HEK293 (cell line): ENCODE results near the gene PHF21A.

Experiments used
- CTCF ChIA-PET: fragments of 350-600 bp; formaldehyde crosslinking; extraction: SDS; loops from one replicate; lab custom pipeline; 2021; ENCODE audit warnings: antibody characterized with exemption; lab: Yijun Ruan, JAX
- POLR2A ChIA-PET: fragments of 300-600 bp; formaldehyde crosslinking; extraction: SDS; loops from one replicate; lab custom pipeline; 2020; ENCODE audit warnings: antibody characterized with exemption, inconsistent platforms; lab: Yijun Ruan, JAX
- H3K27ac ChIP-seq: fragments of 200-500 bp; sonication (Bioruptor generic); 2 replicates; pipeline ENCODE4 v1.5.1; 2014; ENCODE audit warnings: low read depth, low read length, control low read depth, inconsistent platforms; ENCODE audit errors: extremely low read depth
- H3K36me3 ChIP-seq, 2 experiments: fragments of 200-500 bp in 1 of 2; sonication (Bioruptor generic) in 1 of 2; 1 replicate in 1 of 2; 2 replicates in 1 of 2; pipeline ENCODE4 v1.5.1; 2014 to 2017; ENCODE audit warnings: inconsistent platforms in 2 of 2, low read length in 2 of 2; ENCODE audit not compliant: control insufficient read depth in 2 of 2, insufficient read depth in 1 of 2
- H3K4me1 ChIP-seq: fragments of 200-500 bp; sonication (Bioruptor generic); 2 replicates; pipeline ENCODE4 v1.5.1; 2014; ENCODE audit warnings: mild to moderate bottlenecking, low read length, inconsistent platforms; ENCODE audit not compliant: control insufficient read depth, insufficient read depth
- H3K4me3 ChIP-seq: 2 replicates; pipeline ENCODE4 v1.5.1; 2011; ENCODE audit warnings: low read depth, mild to moderate bottlenecking, control low read depth, low read length, moderate library complexity
- H3K9me3 ChIP-seq: fragments of 200-500 bp; sonication (Bioruptor generic); 2 replicates; pipeline ENCODE4 v1.5.1; 2014; ENCODE audit warnings: low read depth, low read length, inconsistent platforms; ENCODE audit not compliant: control insufficient read depth, insufficient read depth
- GLIS2 ChIP-seq: fragments of 450-650 bp; formaldehyde crosslinking; IDR thresholded peaks from 2 replicates; pipeline ENCODE4 v1.5.1; 2016; ENCODE audit warnings: missing biosample characterization, missing genetic modification characterization
- MEIS1 ChIP-seq: sonication (generic); formaldehyde crosslinking; IDR thresholded peaks from 2 replicates; pipeline ENCODE4 v1.8.1; 2022; ENCODE audit warnings: missing genetic modification reagents, mild to moderate bottlenecking, borderline replicate concordance
- MYNN ChIP-seq: fragments of 450-650 bp; formaldehyde crosslinking; IDR thresholded peaks from 2 replicates; pipeline ENCODE4 v1.5.1; 2016; ENCODE audit warnings: missing biosample characterization, missing genetic modification characterization, borderline replicate concordance
- PRDM1 ChIP-seq: fragments of 450-650 bp; formaldehyde crosslinking; IDR thresholded peaks from 2 replicates; pipeline ENCODE4; 2016; ENCODE audit warnings: missing biosample characterization, missing genetic modification characterization
- SALL2 ChIP-seq: fragments of 450-650 bp; formaldehyde crosslinking; IDR thresholded peaks from 2 replicates; pipeline ENCODE4 v1.5.0; 2017; ENCODE audit warnings: missing biosample characterization, mild to moderate bottlenecking, missing genetic modification characterization, borderline replicate concordance
- SCRT1 ChIP-seq: fragments of 450-650 bp; formaldehyde crosslinking; IDR thresholded peaks from 2 replicates; pipeline ENCODE4 v1.5.1; 2016; ENCODE audit warnings: missing biosample characterization, missing genetic modification characterization, borderline replicate concordance
- ZBTB1 ChIP-seq: fragments of 450-650 bp; formaldehyde crosslinking; IDR thresholded peaks from 2 replicates; pipeline ENCODE4 v1.5.1; 2016; ENCODE audit warnings: missing biosample characterization, missing genetic modification characterization
- ZNF16 ChIP-seq: fragments of 450-650 bp; formaldehyde crosslinking; IDR thresholded peaks from 2 replicates; pipeline ENCODE4 v1.5.1; 2016; ENCODE audit warnings: low read depth, missing biosample characterization, missing genetic modification characterization
- ZNF23 ChIP-seq: fragments of 450-650 bp; formaldehyde crosslinking; IDR thresholded peaks from 2 replicates; pipeline ENCODE4 v1.5.1; 2016; ENCODE audit warnings: missing biosample characterization, missing genetic modification characterization, borderline replicate concordance
- ZNF239 ChIP-seq: fragments of 450-650 bp; formaldehyde crosslinking; IDR thresholded peaks from 2 replicates; pipeline ENCODE4 v1.5.1; 2016; ENCODE audit warnings: missing biosample characterization, missing genetic modification characterization
- ZNF426 ChIP-seq: fragments of 450-650 bp; formaldehyde crosslinking; IDR thresholded peaks from 2 replicates; pipeline ENCODE4 v1.5.1; 2017; ENCODE audit warnings: missing biosample characterization, missing genetic modification characterization, mild to moderate bottlenecking, inconsistent platforms, moderate library complexity
- ZNF654 ChIP-seq: fragments of 450-650 bp; formaldehyde crosslinking; IDR thresholded peaks from 2 replicates; pipeline ENCODE4 v1.5.1; 2016; ENCODE audit warnings: low read depth, missing biosample characterization, missing genetic modification characterization
- TF ChIP-seq, protein P1 (sequence below): fragments of 450-650 bp; formaldehyde crosslinking; IDR thresholded peaks from 2 replicates; pipeline ENCODE4 v1.5.1; 2017; ENCODE audit warnings: missing biosample characterization, missing genetic modification characterization
- TF ChIP-seq, protein P2 (sequence below): fragments of 450-650 bp; formaldehyde crosslinking; IDR thresholded peaks from 2 replicates; pipeline ENCODE4 v1.5.1; 2016; ENCODE audit warnings: missing biosample characterization, missing genetic modification characterization
- TF ChIP-seq, protein P3 (sequence below): fragments of 450-650 bp; formaldehyde crosslinking; IDR thresholded peaks from 2 replicates; pipeline ENCODE4 v1.5.1; 2016; ENCODE audit warnings: missing biosample characterization, missing genetic modification characterization
- TF ChIP-seq, protein P4 (sequence below): fragments of 450-650 bp; formaldehyde crosslinking; IDR thresholded peaks from 2 replicates; pipeline ENCODE4 v1.5.1; 2016; ENCODE audit warnings: missing biosample characterization, missing genetic modification characterization, borderline replicate concordance
- TF ChIP-seq, protein P5 (sequence below): fragments of 450-650 bp; formaldehyde crosslinking; IDR thresholded peaks from 2 replicates; pipeline ENCODE4 v1.5.1; 2016; ENCODE audit warnings: missing biosample characterization, missing genetic modification characterization

Gene PHF21A

DNA sequence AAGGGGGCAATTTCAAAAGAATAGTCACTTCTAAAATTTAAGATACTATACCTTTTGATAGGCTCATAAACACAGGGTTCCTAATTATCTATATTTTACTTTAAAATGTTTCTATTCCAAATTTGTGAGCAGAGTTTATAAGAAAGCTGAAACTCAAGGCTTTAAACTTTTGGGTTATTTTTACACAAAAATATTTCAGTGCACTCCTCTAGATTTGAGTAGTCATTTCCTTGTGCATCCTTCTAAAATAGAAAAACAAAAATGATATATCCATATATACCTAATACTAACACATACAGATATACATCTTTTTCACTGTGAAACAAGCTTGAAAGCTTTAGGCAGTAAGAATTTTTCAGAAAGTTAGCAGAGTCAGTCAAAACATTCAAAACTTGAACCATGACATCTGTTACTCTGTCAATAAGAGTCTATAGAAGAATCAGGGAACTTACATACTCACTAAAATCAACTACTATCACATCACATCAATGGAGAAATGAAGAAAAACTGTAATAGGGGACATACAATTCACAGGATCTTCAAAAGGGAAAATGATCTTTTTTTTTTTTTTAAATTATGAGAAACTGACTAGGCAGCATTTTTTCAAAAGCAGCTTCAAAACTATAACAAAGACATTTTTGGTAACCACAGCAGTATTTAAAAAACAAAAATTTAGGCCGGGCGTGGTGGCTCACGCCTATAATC lies 5.1 kb downstream of the PHF21A start:
- no peaks in the 10 kb centered on the region for H3K36me3 ChIP-seq
- H3K4me3 ChIP-seq: no peak overlapping the region
- ChIA-PET POLR2A (no interaction called here), CTCF (interaction anchor here (0.5 to 1.2 kb wide), 5 partner anchors 110 to 243 kb away, joined by 3 to 4 read pairs (median 3); no protein-coding TSS in a partner anchor)
- no peak overlapping the region; the same call in 1 of the 2 replicates for H3K27ac ChIP-seq
- TF ChIP-seq, protein P1, sequence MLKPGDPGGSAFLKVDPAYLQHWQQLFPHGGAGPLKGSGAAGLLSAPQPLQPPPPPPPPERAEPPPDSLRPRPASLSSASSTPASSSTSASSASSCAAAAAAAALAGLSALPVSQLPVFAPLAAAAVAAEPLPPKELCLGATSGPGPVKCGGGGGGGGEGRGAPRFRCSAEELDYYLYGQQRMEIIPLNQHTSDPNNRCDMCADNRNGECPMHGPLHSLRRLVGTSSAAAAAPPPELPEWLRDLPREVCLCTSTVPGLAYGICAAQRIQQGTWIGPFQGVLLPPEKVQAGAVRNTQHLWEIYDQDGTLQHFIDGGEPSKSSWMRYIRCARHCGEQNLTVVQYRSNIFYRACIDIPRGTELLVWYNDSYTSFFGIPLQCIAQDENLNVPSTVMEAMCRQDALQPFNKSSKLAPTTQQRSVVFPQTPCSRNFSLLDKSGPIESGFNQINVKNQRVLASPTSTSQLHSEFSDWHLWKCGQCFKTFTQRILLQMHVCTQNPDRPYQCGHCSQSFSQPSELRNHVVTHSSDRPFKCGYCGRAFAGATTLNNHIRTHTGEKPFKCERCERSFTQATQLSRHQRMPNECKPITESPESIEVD (tag by site-specific recombination): peak; percentile 69
- TF ChIP-seq ZNF239 (tag by site-specific recombination) (no peak), PRDM1 (0 out of 2 replicates have a peak, but pooled peaks have one; percentile 12)
- peaks cover 2% of the 10 kb centered on the region; the same call in 1 of the 2 replicates for H3K4me1 ChIP-seq
- no peaks in the 10 kb centered on the region for H3K9me3 ChIP-seq

DNA sequence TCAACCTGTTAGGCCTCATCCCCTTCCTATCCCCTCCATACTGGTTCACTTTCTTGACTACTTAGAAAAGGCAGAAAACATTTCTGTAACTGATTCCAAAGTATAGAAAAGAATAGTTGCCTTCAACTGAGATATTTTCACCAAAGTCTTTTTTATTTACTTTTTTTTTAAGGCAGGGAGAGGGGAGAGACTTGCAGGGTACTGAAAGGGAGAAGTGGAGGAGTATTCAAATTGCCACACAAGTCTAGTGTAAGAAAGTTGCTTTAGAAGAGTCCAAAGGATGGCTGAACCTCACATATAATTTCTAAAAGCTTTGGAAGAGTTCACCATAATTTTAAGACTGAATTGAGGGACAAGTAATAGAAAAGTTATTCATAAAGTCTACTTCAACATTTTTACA lies 6.3 kb downstream of the PHF21A start:
- ChIA-PET CTCF (no interaction called here), POLR2A (interaction anchor here (1.4 kb wide), 1 partner anchor 128 kb away, joined by 3 read pairs; no protein-coding TSS in a partner anchor)
- Histone ChIP-seq H3K4me1 (peaks cover 2% of the 10 kb centered on the region; the same call in 1 of the 2 replicates), H3K36me3 (no peaks in the 10 kb centered on the region), H3K4me3 (no peak overlapping the region), H3K9me3 (no peaks in the 10 kb centered on the region), H3K27ac (no peak overlapping the region)
- TF ChIP-seq, protein P2, sequence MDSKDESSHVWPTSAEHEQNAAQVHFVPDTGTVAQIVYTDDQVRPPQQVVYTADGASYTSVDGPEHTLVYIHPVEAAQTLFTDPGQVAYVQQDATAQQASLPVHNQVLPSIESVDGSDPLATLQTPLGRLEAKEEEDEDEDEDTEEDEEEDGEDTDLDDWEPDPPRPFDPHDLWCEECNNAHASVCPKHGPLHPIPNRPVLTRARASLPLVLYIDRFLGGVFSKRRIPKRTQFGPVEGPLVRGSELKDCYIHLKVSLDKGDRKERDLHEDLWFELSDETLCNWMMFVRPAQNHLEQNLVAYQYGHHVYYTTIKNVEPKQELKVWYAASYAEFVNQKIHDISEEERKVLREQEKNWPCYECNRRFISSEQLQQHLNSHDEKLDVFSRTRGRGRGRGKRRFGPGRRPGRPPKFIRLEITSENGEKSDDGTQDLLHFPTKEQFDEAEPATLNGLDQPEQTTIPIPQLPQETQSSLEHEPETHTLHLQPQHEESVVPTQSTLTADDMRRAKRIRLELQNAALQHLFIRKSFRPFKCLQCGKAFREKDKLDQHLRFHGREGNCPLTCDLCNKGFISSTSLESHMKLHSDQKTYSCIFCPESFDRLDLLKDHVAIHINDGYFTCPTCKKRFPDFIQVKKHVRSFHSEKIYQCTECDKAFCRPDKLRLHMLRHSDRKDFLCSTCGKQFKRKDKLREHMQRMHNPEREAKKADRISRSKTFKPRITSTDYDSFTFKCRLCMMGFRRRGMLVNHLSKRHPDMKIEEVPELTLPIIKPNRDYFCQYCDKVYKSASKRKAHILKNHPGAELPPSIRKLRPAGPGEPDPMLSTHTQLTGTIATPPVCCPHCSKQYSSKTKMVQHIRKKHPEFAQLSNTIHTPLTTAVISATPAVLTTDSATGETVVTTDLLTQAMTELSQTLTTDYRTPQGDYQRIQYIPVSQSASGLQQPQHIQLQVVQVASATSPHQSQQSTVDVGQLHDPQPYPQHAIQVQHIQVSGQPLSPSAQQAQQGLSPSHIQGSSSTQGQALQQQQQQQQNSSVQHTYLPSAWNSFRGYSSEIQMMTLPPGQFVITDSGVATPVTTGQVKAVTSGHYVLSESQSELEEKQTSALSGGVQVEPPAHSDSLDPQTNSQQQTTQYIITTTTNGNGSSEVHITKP (tag by site-specific recombination): 0 out of 2 replicates have a peak, but pooled peaks have one; percentile 14
- TF ChIP-seq, protein P3, sequence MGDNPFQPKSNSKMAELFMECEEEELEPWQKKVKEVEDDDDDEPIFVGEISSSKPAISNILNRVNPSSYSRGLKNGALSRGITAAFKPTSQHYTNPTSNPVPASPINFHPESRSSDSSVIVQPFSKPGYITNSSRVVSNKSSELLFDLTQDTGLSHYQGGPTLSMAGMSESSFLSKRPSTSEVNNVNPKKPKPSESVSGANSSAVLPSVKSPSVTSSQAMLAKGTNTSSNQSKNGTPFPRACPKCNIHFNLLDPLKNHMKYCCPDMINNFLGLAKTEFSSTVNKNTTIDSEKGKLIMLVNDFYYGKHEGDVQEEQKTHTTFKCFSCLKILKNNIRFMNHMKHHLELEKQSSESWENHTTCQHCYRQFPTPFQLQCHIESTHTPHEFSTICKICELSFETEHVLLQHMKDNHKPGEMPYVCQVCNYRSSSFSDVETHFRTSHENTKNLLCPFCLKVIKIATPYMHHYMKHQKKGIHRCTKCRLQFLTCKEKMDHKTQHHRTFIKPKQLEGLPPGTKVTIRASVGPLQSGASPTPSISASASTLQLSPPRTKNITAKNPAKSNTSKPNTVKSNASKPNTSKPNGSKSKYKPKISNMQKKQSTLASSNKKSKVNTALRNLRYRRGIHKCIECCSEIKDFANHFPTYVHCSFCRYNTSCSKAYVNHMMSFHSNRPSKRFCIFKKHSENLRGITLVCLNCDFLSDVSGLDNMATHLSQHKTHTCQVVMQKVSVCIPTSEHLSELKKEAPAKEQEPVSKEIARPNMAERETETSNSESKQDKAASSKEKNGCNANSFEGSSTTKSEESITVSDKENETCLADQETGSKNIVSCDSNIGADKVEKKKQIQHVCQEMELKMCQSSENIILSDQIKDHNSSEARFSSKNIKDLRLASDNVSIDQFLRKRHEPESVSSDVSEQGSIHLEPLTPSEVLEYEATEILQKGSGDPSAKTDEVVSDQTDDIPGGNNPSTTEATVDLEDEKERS (tag by site-specific recombination): no peak
- TF ChIP-seq, protein P4, sequence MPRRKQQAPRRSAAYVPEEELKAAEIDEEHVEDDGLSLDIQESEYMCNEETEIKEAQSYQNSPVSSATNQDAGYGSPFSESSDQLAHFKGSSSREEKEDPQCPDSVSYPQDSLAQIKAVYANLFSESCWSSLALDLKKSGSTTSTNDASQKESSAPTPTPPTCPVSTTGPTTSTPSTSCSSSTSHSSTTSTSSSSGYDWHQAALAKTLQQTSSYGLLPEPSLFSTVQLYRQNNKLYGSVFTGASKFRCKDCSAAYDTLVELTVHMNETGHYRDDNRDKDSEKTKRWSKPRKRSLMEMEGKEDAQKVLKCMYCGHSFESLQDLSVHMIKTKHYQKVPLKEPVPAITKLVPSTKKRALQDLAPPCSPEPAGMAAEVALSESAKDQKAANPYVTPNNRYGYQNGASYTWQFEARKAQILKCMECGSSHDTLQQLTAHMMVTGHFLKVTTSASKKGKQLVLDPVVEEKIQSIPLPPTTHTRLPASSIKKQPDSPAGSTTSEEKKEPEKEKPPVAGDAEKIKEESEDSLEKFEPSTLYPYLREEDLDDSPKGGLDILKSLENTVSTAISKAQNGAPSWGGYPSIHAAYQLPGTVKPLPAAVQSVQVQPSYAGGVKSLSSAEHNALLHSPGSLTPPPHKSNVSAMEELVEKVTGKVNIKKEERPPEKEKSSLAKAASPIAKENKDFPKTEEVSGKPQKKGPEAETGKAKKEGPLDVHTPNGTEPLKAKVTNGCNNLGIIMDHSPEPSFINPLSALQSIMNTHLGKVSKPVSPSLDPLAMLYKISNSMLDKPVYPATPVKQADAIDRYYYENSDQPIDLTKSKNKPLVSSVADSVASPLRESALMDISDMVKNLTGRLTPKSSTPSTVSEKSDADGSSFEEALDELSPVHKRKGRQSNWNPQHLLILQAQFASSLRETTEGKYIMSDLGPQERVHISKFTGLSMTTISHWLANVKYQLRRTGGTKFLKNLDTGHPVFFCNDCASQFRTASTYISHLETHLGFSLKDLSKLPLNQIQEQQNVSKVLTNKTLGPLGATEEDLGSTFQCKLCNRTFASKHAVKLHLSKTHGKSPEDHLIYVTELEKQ (tag by site-specific recombination): no peak
- TF ChIP-seq SALL2 (tag by site-specific recombination): no peak
- TF ChIP-seq MYNN (tag by site-specific recombination): no peak
- TF ChIP-seq SCRT1 (tag by site-specific recombination): no peak
- TF ChIP-seq ZNF426 (tag by site-specific recombination): no peak
- TF ChIP-seq ZNF23 (tag by site-specific recombination): no peak
- TF ChIP-seq GLIS2 (tag by site-specific recombination): no peak
- no peak for TF ChIP-seq ZNF16 (tag by site-specific recombination)
- TF ChIP-seq ZBTB1 (tag by site-specific recombination): no peak
- no peak for TF ChIP-seq ZNF654 (tag by site-specific recombination)
- no peak for TF ChIP-seq MEIS1 (CRISPR knock-in tag)
- TF ChIP-seq PRDM1: 0 out of 2 replicates have a peak, but pooled peaks have one; percentile 41
- TF ChIP-seq, protein P5, sequence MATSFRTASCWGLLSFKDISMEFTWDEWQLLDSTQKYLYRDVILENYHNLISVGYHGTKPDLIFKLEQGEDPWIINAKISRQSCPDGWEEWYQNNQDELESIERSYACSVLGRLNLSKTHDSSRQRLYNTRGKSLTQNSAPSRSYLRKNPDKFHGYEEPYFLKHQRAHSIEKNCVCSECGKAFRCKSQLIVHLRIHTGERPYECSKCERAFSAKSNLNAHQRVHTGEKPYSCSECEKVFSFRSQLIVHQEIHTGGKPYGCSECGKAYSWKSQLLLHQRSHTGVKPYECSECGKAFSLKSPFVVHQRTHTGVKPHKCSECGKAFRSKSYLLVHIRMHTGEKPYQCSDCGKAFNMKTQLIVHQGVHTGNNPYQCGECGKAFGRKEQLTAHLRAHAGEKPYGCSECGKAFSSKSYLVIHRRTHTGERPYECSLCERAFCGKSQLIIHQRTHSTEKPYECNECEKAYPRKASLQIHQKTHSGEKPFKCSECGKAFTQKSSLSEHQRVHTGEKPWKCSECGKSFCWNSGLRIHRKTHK (tag by site-specific recombination): no peak
